ENCODE measurements around the gene IQSEC2.

The IQSEC2 gene

GRCh38 chrX:53224860-53225797 lies 56.3 kb downstream of the IQSEC2 start, which contains the start of gene KDM5C (continued):
- no peak for TF ChIP-seq BCL6B (tag by site-specific recombination; IDR thresholded peaks at IDR 0.05)
- peak; percentile 76; the same call in 1 of the 2 replicates for TF ChIP-seq ZNF10 (tag by site-specific recombination; IDR thresholded peaks at IDR 0.05)
- TF ChIP-seq ZSCAN18 (tag by site-specific recombination; IDR thresholded peaks at IDR 0.05): peak; percentile 89; the same call in 1 of the 2 replicates
- TF ChIP-seq ZBTB20 (tag by site-specific recombination; IDR thresholded peaks at IDR 0.05): peak; percentile 58
- TF ChIP-seq EGR2 (tag by site-specific recombination; IDR thresholded peaks at IDR 0.05; ENCODE audit: low read depth): peak; percentile 86
- peak; percentile 77 for TF ChIP-seq ZSCAN4 (tag by site-specific recombination; IDR thresholded peaks at IDR 0.05)
- no peak for TF ChIP-seq ZNF521 (tag by site-specific recombination; IDR thresholded peaks at IDR 0.05)
- TF ChIP-seq ZNF514 (tag by site-specific recombination; IDR thresholded peaks at IDR 0.05): no peak
- TF ChIP-seq ZNF302 (tag by site-specific recombination; IDR thresholded peaks at IDR 0.05; ENCODE audit: low read depth): no peak
- peak; percentile 92 for TF ChIP-seq SP3 (tag by site-specific recombination; IDR thresholded peaks at IDR 0.05)
- TF ChIP-seq ZNF335 (tag by site-specific recombination; conservative IDR thresholded peaks at IDR 0.05): peak; percentile 92
- peak; percentile 81 for TF ChIP-seq ZNF239 (tag by site-specific recombination; IDR thresholded peaks at IDR 0.05)
- TF ChIP-seq ZNF423 (tag by site-specific recombination; IDR thresholded peaks at IDR 0.05): no peak; the same call in 1 of the 2 replicates
- TF ChIP-seq AEBP2 (tag by site-specific recombination; IDR thresholded peaks at IDR 0.05; ENCODE audit: borderline replicate concordance): 0 out of 2 replicates have a peak, but pooled peaks have one; percentile 24
- TF ChIP-seq MZF1 (tag by site-specific recombination; IDR thresholded peaks at IDR 0.05; ENCODE audit: borderline replicate concordance): no peak
- TF ChIP-seq ZNF366 (tag by site-specific recombination; conservative IDR thresholded peaks at IDR 0.05): 0 out of 2 replicates have a peak, but pooled peaks have one; percentile 49
- peak; percentile 97 for TF ChIP-seq GLI4 (tag by site-specific recombination; IDR thresholded peaks at IDR 0.05)
- TF ChIP-seq ZNF561 (tag by site-specific recombination; IDR thresholded peaks at IDR 0.05; ENCODE audit: borderline replicate concordance): peak; percentile 98
- peak; percentile 84 for TF ChIP-seq PRDM10 (tag by site-specific recombination; IDR thresholded peaks at IDR 0.05)
- TF ChIP-seq ZBTB17 (tag by site-specific recombination; IDR thresholded peaks at IDR 0.05): peak; percentile 94
- peak; percentile 91; the same call in 1 of the 2 replicates for TF ChIP-seq ZNF610 (tag by site-specific recombination; IDR thresholded peaks at IDR 0.05; ENCODE audit: borderline replicate concordance)
- no peak for TF ChIP-seq ZNF214 (tag by site-specific recombination; IDR thresholded peaks at IDR 0.05; ENCODE audit: borderline replicate concordance)
- no peak for TF ChIP-seq ZNF670 (tag by site-specific recombination; IDR thresholded peaks at IDR 0.05; ENCODE audit: low read depth)
- TF ChIP-seq CTCF (tag by site-specific recombination; IDR thresholded peaks at IDR 0.05): peak; percentile 55; the same call in 1 of the 2 replicates
- TF ChIP-seq ZBTB7A (tag by site-specific recombination; IDR thresholded peaks at IDR 0.05; ENCODE audit: low read depth): peak; percentile 100
- TF ChIP-seq REPIN1 (tag by site-specific recombination; IDR thresholded peaks at IDR 0.05; ENCODE audit: low read depth): peak; percentile 78
